ENCODE results near the gene CNDP2. TPM values are rescaled to one million over a fixed set of nuclear protein-coding genes. Genes with fewer than 3 reads are reported as not detected.

The CNDP2 gene
- total RNA-seq, 1 donor from 2014 or later = 56.1 TPM

- no peak overlapping the region for H3K27ac Mint-ChIP-seq
- Histone ChIP-seq H3K79me2 (ENCODE audit: low read depth) (no peaks in the 10 kb centered on the region), H3K4me3 (no peak overlapping the region), H3K27me3 (no peaks in the 10 kb centered on the region), H3F3A (ENCODE audit: low read depth) (no peaks in the 10 kb centered on the region), H3K4me2 (no peak overlapping the region), H3K9ac (no peak overlapping the region), H3K27ac (no peak overlapping the region), H2AFZ (replicated peaks) (no peak overlapping the region), H3K9me3 (ENCODE audit: low read depth) (no peaks in the 10 kb centered on the region), H3K4me1 (no peaks in the 10 kb centered on the region), H4K20me1 (ENCODE audit: low read depth) (no peaks in the 10 kb centered on the region), H3K36me3 (no peaks in the 10 kb centered on the region)
- H3K36me3 Mint-ChIP-seq = peaks cover 45% of the 10 kb centered on the region
- H3K4me1 Mint-ChIP-seq = no peaks in the 10 kb centered on the region
- TF ChIP-seq EZH2 (IDR thresholded peaks at IDR 0.05) (no peak), EZH2phosphoT487 (IDR thresholded peaks at IDR 0.05) (no peak)
- TF ChIP-seq, protein P1, sequence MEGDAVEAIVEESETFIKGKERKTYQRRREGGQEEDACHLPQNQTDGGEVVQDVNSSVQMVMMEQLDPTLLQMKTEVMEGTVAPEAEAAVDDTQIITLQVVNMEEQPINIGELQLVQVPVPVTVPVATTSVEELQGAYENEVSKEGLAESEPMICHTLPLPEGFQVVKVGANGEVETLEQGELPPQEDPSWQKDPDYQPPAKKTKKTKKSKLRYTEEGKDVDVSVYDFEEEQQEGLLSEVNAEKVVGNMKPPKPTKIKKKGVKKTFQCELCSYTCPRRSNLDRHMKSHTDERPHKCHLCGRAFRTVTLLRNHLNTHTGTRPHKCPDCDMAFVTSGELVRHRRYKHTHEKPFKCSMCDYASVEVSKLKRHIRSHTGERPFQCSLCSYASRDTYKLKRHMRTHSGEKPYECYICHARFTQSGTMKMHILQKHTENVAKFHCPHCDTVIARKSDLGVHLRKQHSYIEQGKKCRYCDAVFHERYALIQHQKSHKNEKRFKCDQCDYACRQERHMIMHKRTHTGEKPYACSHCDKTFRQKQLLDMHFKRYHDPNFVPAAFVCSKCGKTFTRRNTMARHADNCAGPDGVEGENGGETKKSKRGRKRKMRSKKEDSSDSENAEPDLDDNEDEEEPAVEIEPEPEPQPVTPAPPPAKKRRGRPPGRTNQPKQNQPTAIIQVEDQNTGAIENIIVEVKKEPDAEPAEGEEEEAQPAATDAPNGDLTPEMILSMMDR (IDR thresholded peaks at IDR 0.05) = no peak
- H3K27me3 Mint-ChIP-seq (ENCODE audit: insufficient read depth, low read depth) = no peaks in the 10 kb centered on the region
- no peak for DNase-seq (ENCODE audit: low spot score)
- no peak overlapping the region for H3K4me3 Mint-ChIP-seq
- no peaks in the 10 kb centered on the region for H3K9me3 Mint-ChIP-seq
Measured at GRCh38 chr18:74509856-74510769, 13.9 kb downstream of the CNDP2 start.

- Histone ChIP-seq H4K20me1 (ENCODE audit: low read depth) (no peaks in the 10 kb centered on the region), H3F3A (ENCODE audit: low read depth) (no peaks in the 10 kb centered on the region), H3K27ac (no peak overlapping the region), H3K9ac (no peak overlapping the region), H3K4me2 (no peak overlapping the region), H3K4me3 (no peak overlapping the region), H3K27me3 (no peaks in the 10 kb centered on the region), H2AFZ (replicated peaks) (no peak overlapping the region), H3K79me2 (ENCODE audit: low read depth) (no peaks in the 10 kb centered on the region), H3K9me3 (ENCODE audit: low read depth) (no peaks in the 10 kb centered on the region), H3K4me1 (no peaks in the 10 kb centered on the region), H3K36me3 (no peaks in the 10 kb centered on the region)
- Mint-ChIP-seq H3K9me3 (no peaks in the 10 kb centered on the region), H3K36me3 (peaks cover 43% of the 10 kb centered on the region), H3K27ac (no peak overlapping the region), H3K27me3 (ENCODE audit: insufficient read depth, low read depth) (no peaks in the 10 kb centered on the region), H3K4me1 (no peaks in the 10 kb centered on the region), H3K4me3 (no peak overlapping the region)
- no peak for TF ChIP-seq EZH2 (IDR thresholded peaks at IDR 0.05)
- TF ChIP-seq EZH2phosphoT487 (IDR thresholded peaks at IDR 0.05) = no peak
- DNase-seq (ENCODE audit: low spot score) = no peak
Measured at GRCh38 chr18:74510770-74511095, 14.6 kb downstream of the CNDP2 start.

- Histone ChIP-seq H2AFZ (replicated peaks) (no peak overlapping the region), H3K4me3 (no peak overlapping the region), H3K79me2 (ENCODE audit: low read depth) (no peaks in the 10 kb centered on the region), H3K9ac (no peak overlapping the region), H3K27me3 (no peaks in the 10 kb centered on the region), H3K36me3 (no peaks in the 10 kb centered on the region), H3F3A (ENCODE audit: low read depth) (no peaks in the 10 kb centered on the region), H3K9me3 (ENCODE audit: low read depth) (no peaks in the 10 kb centered on the region), H4K20me1 (ENCODE audit: low read depth) (no peaks in the 10 kb centered on the region), H3K27ac (no peak overlapping the region), H3K4me1 (no peaks in the 10 kb centered on the region), H3K4me2 (no peak overlapping the region)
- no peak overlapping the region for H3K4me3 Mint-ChIP-seq
- H3K27ac Mint-ChIP-seq = no peak overlapping the region
- no peak for DNase-seq (ENCODE audit: low spot score)
- H3K27me3 Mint-ChIP-seq (ENCODE audit: insufficient read depth, low read depth) = no peaks in the 10 kb centered on the region
- H3K4me1 Mint-ChIP-seq = no peaks in the 10 kb centered on the region
- peaks cover 39% of the 10 kb centered on the region for H3K36me3 Mint-ChIP-seq
- no peaks in the 10 kb centered on the region for H3K9me3 Mint-ChIP-seq
- TF ChIP-seq EZH2 (IDR thresholded peaks at IDR 0.05) (no peak), EZH2phosphoT487 (IDR thresholded peaks at IDR 0.05) (no peak)
- TF ChIP-seq, protein P1 (IDR thresholded peaks at IDR 0.05) = no peak
Measured at GRCh38 chr18:74511823-74512222, 15.7 kb downstream of the CNDP2 start.

All from neural progenitor cell (in vitro differentiated cells).